Stimulated activated CD4-positive, alpha-beta T cell treated with anti-CD3 and anti-CD28 coated beads, Interleukin-2, amount 100 ng/mL, for 4 hours (primary cell): ENCODE data around the gene BCAR3.

Experiments used
- DNase-seq: peaks from one replicate; pipeline ENCODE4 v3.0.0-alpha.2; 2020; ENCODE audit warnings: low read depth

BCAR3 gene

GRCh38 chr1:93638307-93638847 is 43.3 kb downstream of the BCAR3 start:
- DNase-seq, result no peak

- DNase-seq, result no peak
Observed at GRCh38 chr1:93636712-93637111, 44.9 kb downstream of the BCAR3 start.

- no peak for DNase-seq
Observed at GRCh38 chr1:93635614-93636543, 45.8 kb downstream of the BCAR3 start.

- DNase-seq, result no peak
Observed at GRCh38 chr1:93633313-93633712, 48.3 kb downstream of the BCAR3 start.

GRCh38 chr1:93631626-93632365 is 49.8 kb downstream of the BCAR3 start:
- DNase-seq, result no peak

GRCh38 chr1:93630168-93630567 is 51.5 kb downstream of the BCAR3 start:
- DNase-seq, result no peak

GRCh38 chr1:93629101-93630059 is 52.3 kb downstream of the BCAR3 start:
- peak; percentile 23 for DNase-seq

GRCh38 chr1:93628681-93629080 is 53.0 kb downstream of the BCAR3 start:
- no peak for DNase-seq

- DNase-seq, result no peak
Observed at GRCh38 chr1:93625582-93626327, 55.9 kb downstream of the BCAR3 start.

- no peak for DNase-seq
Observed at GRCh38 chr1:93623875-93624274, 57.8 kb downstream of the BCAR3 start.

- DNase-seq, result no peak
Observed at GRCh38 chr1:93623436-93623835, 58.2 kb downstream of the BCAR3 start.

- no peak for DNase-seq
Observed at GRCh38 chr1:93621246-93621645, 60.4 kb downstream of the BCAR3 start.

- no peak for DNase-seq
Observed at GRCh38 chr1:93620841-93621210, 60.8 kb downstream of the BCAR3 start.

- DNase-seq, result no peak
Observed at GRCh38 chr1:93620172-93620840, 61.3 kb downstream of the BCAR3 start.

GRCh38 chr1:93619507-93620171 is 62.0 kb downstream of the BCAR3 start:
- DNase-seq, result no peak

- no peak for DNase-seq
Observed at GRCh38 chr1:93617670-93618499, 63.8 kb downstream of the BCAR3 start.

- no peak for DNase-seq
Observed at GRCh38 chr1:93616996-93617669, 64.5 kb downstream of the BCAR3 start.

GRCh38 chr1:93616221-93616995 is 65.2 kb downstream of the BCAR3 start:
- DNase-seq, result no peak
